Measurements from ENCODE around the gene CHST1. TPM values are rescaled to one million over a fixed set of nuclear protein-coding genes. Genes with fewer than 3 reads are reported as not detected.

The CHST1 gene
- total RNA-seq, 1 experiment from 2014 or later: not detected

- Histone ChIP-seq H2AFZ (ENCODE audit: low read length) (no peak overlapping the region), H3K9me2 (replicated peaks; ENCODE audit: low read length) (no peaks in the 10 kb centered on the region), H3K79me2 (ENCODE audit: low read length) (no peaks in the 10 kb centered on the region), H3K27me3 (ENCODE audit: low read length) (peaks cover 17% of the 10 kb centered on the region), H4K20me1 (ENCODE audit: low read length) (no peaks in the 10 kb centered on the region), H3K4me1 (ENCODE audit: insufficient read depth, low read length) (no peaks in the 10 kb centered on the region), H3K4me3 (ENCODE audit: low read length) (no peak overlapping the region), H3K9me3 (ENCODE audit: low read length) (no peaks in the 10 kb centered on the region), H3F3A (ENCODE audit: low read length, unreplicated experiment) (no peaks in the 10 kb centered on the region), H3K36me3 (ENCODE audit: low read depth, low read length) (no peaks in the 10 kb centered on the region), H3K4me2 (ENCODE audit: low read length) (no peak overlapping the region), H3K9ac (ENCODE audit: low read length) (no peak overlapping the region), H3K27ac (ENCODE audit: low read length) (no peak overlapping the region)
- intact Hi-C loops (cut with micrococcal nuclease): no loop called here
- ChIA-PET CTCF (no interaction called here), POLR2A (ENCODE audit: unreplicated experiment) (no interaction called here)
- no peak for TF ChIP-seq CTCF (conservative IDR thresholded peaks at IDR 0.05; ENCODE audit: low read depth, low read length)
- TF ChIP-seq EZH2phosphoT487 (IDR thresholded peaks at IDR 0.05; ENCODE audit: borderline replicate concordance, low read length): no peak
- TF ChIP-seq EZH2 (IDR thresholded peaks at IDR 0.05; ENCODE audit: low read length, unreplicated experiment): no peak
- BruUV-seq (replicated peaks): no TSS peak
- no peak for ATAC-seq
- DNase-seq: no peak
Observed at GRCh38 chr11:45605051-45605450, 60.4 kb downstream of the CHST1 start.

GRCh38 chr11:45603946-45604682 is 61.3 kb downstream of the CHST1 start:
- H3K4me3 ChIP-seq (ENCODE audit: low read length): no peak overlapping the region

More at GRCh38 chr11:45603946-45604682, 61.3 kb downstream of the CHST1 start:
- H3K4me1 ChIP-seq (ENCODE audit: insufficient read depth, low read length): no peaks in the 10 kb centered on the region
- BruUV-seq (replicated peaks): no TSS peak
- POLR2A ChIA-PET (ENCODE audit: unreplicated experiment): no interaction called here
- intact Hi-C loops (cut with micrococcal nuclease): no loop called here
- ATAC-seq (no peak), DNase-seq (no peak)
- no peaks in the 10 kb centered on the region for H4K20me1 ChIP-seq (ENCODE audit: low read length)
- H3F3A ChIP-seq (ENCODE audit: low read length, unreplicated experiment): no peaks in the 10 kb centered on the region
- H3K9me2 ChIP-seq (replicated peaks; ENCODE audit: low read length): no peaks in the 10 kb centered on the region
- TF ChIP-seq EZH2phosphoT487 (IDR thresholded peaks at IDR 0.05; ENCODE audit: borderline replicate concordance, low read length): no peak
- TF ChIP-seq CTCF (conservative IDR thresholded peaks at IDR 0.05; ENCODE audit: low read depth, low read length): no peak
- TF ChIP-seq EZH2 (IDR thresholded peaks at IDR 0.05; ENCODE audit: low read length, unreplicated experiment): no peak
- H3K27me3 ChIP-seq (ENCODE audit: low read length): peaks cover 23% of the 10 kb centered on the region
- CTCF ChIA-PET: interaction anchor here (0.6 kb wide), 1 partner anchor 678 kb away, joined by 14 read pairs; no protein-coding TSS in a partner anchor
- no peaks in the 10 kb centered on the region for H3K79me2 ChIP-seq (ENCODE audit: low read length)
- no peaks in the 10 kb centered on the region for H3K36me3 ChIP-seq (ENCODE audit: low read depth, low read length)
- H3K4me2 ChIP-seq (ENCODE audit: low read length): no peak overlapping the region
- no peak overlapping the region for H3K9ac ChIP-seq (ENCODE audit: low read length)
- no peaks in the 10 kb centered on the region for H3K9me3 ChIP-seq (ENCODE audit: low read length)
- H2AFZ ChIP-seq (ENCODE audit: low read length): no peak overlapping the region
- no peak overlapping the region for H3K27ac ChIP-seq (ENCODE audit: low read length)

Data from PC-3 (cell line).